Measurements from ENCODE around the gene PCNX4. TPM values are rescaled to one million over a fixed set of nuclear protein-coding genes. Genes with fewer than 3 reads are reported as not detected.

Gene PCNX4
- total and polyA plus RNA-seq, 2 experiments from 2014 or later: 22.9 to 77.5 TPM

GRCh38 chr14:60184905-60185555, 93.3 kb downstream of the PCNX4 start:
- Histone ChIP-seq H4K20me1 (replicated peaks; ENCODE audit: insufficient read depth) (no peaks in the 10 kb centered on the region), H3F3A (replicated peaks; ENCODE audit: low read depth) (no peaks in the 10 kb centered on the region), H3K27me3 (ENCODE audit: insufficient read depth) (no peaks in the 10 kb centered on the region), H2AFZ (no peak overlapping the region), H3K9me2 (ENCODE audit: insufficient read depth) (no peaks in the 10 kb centered on the region), H3K4me3 (no peak overlapping the region), H3K36me3 (ENCODE audit: insufficient read depth) (no peaks in the 10 kb centered on the region), H3K4me2 (no peak overlapping the region), H3K79me2 (replicated peaks; ENCODE audit: insufficient read depth) (no peaks in the 10 kb centered on the region), H3K27ac (ENCODE audit: low read depth) (no peak overlapping the region), H3K4me1 (ENCODE audit: insufficient read depth) (no peaks in the 10 kb centered on the region)
- peaks cover 10% of the 10 kb centered on the region for H3K4me1 Mint-ChIP-seq
- no peak for ATAC-seq
- no peak overlapping the region for H3K27ac Mint-ChIP-seq
- no peaks in the 10 kb centered on the region for H3K36me3 Mint-ChIP-seq (ENCODE audit: low read depth)
- DNase-seq (ENCODE audit: low spot score): no peak
- H3K9me3 Mint-ChIP-seq: no peaks in the 10 kb centered on the region
- no peak overlapping the region for H3K4me3 Mint-ChIP-seq
- H3K27me3 Mint-ChIP-seq (ENCODE audit: insufficient read depth, low read depth, poor library complexity): no peaks in the 10 kb centered on the region
- TF ChIP-seq EZH2 (IDR thresholded peaks at IDR 0.05; ENCODE audit: low read depth, unreplicated experiment) (no peak), EZH2phosphoT487 (IDR thresholded peaks at IDR 0.05; ENCODE audit: unreplicated experiment) (no peak), POLR2AphosphoS5 (IDR thresholded peaks at IDR 0.05; ENCODE audit: low read depth) (no peak), NANOG (IDR thresholded peaks at IDR 0.05; ENCODE audit: borderline replicate concordance) (no peak), ETS1 (IDR thresholded peaks at IDR 0.05) (no peak), CREB1 (CRISPR knock-in tag; IDR thresholded peaks at IDR 0.05; ENCODE audit: low read depth) (no peak)
- TF ChIP-seq, protein P1, sequence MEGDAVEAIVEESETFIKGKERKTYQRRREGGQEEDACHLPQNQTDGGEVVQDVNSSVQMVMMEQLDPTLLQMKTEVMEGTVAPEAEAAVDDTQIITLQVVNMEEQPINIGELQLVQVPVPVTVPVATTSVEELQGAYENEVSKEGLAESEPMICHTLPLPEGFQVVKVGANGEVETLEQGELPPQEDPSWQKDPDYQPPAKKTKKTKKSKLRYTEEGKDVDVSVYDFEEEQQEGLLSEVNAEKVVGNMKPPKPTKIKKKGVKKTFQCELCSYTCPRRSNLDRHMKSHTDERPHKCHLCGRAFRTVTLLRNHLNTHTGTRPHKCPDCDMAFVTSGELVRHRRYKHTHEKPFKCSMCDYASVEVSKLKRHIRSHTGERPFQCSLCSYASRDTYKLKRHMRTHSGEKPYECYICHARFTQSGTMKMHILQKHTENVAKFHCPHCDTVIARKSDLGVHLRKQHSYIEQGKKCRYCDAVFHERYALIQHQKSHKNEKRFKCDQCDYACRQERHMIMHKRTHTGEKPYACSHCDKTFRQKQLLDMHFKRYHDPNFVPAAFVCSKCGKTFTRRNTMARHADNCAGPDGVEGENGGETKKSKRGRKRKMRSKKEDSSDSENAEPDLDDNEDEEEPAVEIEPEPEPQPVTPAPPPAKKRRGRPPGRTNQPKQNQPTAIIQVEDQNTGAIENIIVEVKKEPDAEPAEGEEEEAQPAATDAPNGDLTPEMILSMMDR (conservative IDR thresholded peaks at IDR 0.05; ENCODE audit: low read depth in 2 of 2): no peak

DNA sequence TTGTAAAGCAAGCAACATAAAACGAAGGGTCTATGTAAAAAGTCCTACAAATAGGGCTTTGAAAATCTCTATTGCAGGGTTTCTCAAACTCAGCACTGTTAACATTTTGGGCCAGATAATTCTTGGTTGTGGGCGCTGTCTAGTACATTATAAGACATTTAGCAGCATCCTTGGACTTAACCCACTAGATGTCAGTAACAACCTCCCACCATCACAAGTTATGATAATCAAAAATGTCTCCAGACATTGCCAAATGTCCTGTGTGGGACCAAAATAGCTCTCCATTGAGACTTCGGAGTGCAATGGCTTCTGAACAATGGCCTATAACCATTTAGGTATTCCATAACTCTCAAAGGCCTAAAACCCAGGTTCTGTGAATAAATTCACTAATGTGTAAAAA, 96.4 kb downstream of the PCNX4 start:
- no peaks in the 10 kb centered on the region for H3K9me3 Mint-ChIP-seq
- no peak overlapping the region for H3K27ac ChIP-seq (ENCODE audit: low read depth)
- no peaks in the 10 kb centered on the region for H3K9me2 ChIP-seq (ENCODE audit: insufficient read depth)
- DNase-seq (ENCODE audit: low spot score): no peak
- no peaks in the 10 kb centered on the region for H3K4me1 ChIP-seq (ENCODE audit: insufficient read depth)
- H4K20me1 ChIP-seq (replicated peaks; ENCODE audit: insufficient read depth): no peaks in the 10 kb centered on the region
- H3K4me3 ChIP-seq: no peak overlapping the region
- no peaks in the 10 kb centered on the region for H3K27me3 Mint-ChIP-seq (ENCODE audit: insufficient read depth, low read depth, poor library complexity)
- H3K4me2 ChIP-seq: no peak overlapping the region
- no peak overlapping the region for H2AFZ ChIP-seq
- H3F3A ChIP-seq (replicated peaks; ENCODE audit: low read depth): no peaks in the 10 kb centered on the region
- ATAC-seq: no peak
- H3K27ac Mint-ChIP-seq: no peak overlapping the region
- no peaks in the 10 kb centered on the region for H3K79me2 ChIP-seq (replicated peaks; ENCODE audit: insufficient read depth)
- H3K36me3 ChIP-seq (ENCODE audit: insufficient read depth): no peaks in the 10 kb centered on the region
- no peaks in the 10 kb centered on the region for H3K27me3 ChIP-seq (ENCODE audit: insufficient read depth)
- H3K4me1 Mint-ChIP-seq: peaks cover 10% of the 10 kb centered on the region
- H3K36me3 Mint-ChIP-seq (ENCODE audit: low read depth): no peaks in the 10 kb centered on the region
- H3K4me3 Mint-ChIP-seq: no peak overlapping the region
- TF ChIP-seq POLR2AphosphoS5 (IDR thresholded peaks at IDR 0.05; ENCODE audit: low read depth) (no peak), ZNF331 (CRISPR knock-in tag; IDR thresholded peaks at IDR 0.05; ENCODE audit: low read depth) (no peak), EZH2phosphoT487 (IDR thresholded peaks at IDR 0.05; ENCODE audit: unreplicated experiment) (no peak), JUNB (IDR thresholded peaks at IDR 0.05; ENCODE audit: unreplicated experiment) (no peak)
- TF ChIP-seq, protein P2, sequence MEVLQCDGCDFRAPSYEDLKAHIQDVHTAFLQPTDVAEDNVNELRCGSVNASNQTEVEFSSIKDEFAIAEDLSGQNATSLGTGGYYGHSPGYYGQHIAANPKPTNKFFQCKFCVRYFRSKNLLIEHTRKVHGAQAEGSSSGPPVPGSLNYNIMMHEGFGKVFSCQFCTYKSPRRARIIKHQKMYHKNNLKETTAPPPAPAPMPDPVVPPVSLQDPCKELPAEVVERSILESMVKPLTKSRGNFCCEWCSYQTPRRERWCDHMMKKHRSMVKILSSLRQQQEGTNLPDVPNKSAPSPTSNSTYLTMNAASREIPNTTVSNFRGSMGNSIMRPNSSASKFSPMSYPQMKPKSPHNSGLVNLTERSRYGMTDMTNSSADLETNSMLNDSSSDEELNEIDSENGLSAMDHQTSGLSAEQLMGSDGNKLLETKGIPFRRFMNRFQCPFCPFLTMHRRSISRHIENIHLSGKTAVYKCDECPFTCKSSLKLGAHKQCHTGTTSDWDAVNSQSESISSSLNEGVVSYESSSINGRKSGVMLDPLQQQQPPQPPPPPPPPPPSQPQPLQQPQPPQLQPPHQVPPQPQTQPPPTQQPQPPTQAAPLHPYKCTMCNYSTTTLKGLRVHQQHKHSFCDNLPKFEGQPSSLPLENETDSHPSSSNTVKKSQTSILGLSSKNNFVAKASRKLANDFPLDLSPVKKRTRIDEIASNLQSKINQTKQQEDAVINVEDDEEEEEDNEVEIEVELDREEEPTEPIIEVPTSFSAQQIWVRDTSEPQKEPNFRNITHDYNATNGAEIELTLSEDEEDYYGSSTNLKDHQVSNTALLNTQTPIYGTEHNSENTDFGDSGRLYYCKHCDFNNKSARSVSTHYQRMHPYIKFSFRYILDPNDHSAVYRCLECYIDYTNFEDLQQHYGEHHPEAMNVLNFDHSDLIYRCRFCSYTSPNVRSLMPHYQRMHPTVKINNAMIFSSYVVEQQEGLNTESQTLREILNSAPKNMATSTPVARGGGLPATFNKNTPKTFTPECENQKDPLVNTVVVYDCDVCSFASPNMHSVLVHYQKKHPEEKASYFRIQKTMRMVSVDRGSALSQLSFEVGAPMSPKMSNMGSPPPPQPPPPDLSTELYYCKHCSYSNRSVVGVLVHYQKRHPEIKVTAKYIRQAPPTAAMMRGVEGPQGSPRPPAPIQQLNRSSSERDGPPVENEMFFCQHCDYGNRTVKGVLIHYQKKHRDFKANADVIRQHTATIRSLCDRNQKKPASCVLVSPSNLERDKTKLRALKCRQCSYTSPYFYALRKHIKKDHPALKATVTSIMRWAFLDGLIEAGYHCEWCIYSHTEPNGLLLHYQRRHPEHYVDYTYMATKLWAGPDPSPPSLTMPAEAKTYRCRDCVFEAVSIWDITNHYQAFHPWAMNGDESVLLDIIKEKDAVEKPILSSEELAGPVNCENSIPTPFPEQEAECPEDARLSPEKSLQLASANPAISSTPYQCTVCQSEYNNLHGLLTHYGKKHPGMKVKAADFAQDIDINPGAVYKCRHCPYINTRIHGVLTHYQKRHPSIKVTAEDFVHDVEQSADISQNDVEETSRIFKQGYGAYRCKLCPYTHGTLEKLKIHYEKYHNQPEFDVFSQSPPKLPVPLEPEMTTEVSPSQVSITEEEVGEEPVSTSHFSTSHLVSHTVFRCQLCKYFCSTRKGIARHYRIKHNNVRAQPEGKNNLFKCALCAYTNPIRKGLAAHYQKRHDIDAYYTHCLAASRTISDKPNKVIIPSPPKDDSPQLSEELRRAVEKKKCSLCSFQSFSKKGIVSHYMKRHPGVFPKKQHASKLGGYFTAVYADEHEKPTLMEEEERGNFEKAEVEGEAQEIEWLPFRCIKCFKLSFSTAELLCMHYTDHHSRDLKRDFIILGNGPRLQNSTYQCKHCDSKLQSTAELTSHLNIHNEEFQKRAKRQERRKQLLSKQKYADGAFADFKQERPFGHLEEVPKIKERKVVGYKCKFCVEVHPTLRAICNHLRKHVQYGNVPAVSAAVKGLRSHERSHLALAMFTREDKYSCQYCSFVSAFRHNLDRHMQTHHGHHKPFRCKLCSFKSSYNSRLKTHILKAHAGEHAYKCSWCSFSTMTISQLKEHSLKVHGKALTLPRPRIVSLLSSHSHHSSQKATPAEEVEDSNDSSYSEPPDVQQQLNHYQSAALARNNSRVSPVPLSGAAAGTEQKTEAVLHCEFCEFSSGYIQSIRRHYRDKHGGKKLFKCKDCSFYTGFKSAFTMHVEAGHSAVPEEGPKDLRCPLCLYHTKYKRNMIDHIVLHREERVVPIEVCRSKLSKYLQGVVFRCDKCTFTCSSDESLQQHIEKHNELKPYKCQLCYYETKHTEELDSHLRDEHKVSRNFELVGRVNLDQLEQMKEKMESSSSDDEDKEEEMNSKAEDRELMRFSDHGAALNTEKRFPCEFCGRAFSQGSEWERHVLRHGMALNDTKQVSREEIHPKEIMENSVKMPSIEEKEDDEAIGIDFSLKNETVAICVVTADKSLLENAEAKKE (CRISPR knock-in tag; IDR thresholded peaks at IDR 0.05): no peak
